DND-41 (cell line): Measurements from ENCODE around the gene PIGQ.

ENCODE experiments used
- ATAC-seq: fragments of 200-7000 bp; cut with Tn5 transposase; 3 replicates; pipeline ENCODE4 v1.9.1; 2021; ENCODE audit warnings: low read depth; ENCODE audit not compliant: insufficient read depth
- DNase-seq: peaks from one replicate; pipeline ENCODE4 v3.0.0-alpha.2; 2020
- H2AFZ ChIP-seq: 2 replicates; pipeline ENCODE4 v1.6.0; 2012; ENCODE audit warnings: low read depth, low read length
- H3K27ac ChIP-seq: 2 replicates; pipeline ENCODE4 v1.5.1; 2012; ENCODE audit warnings: low read length, inconsistent platforms
- H3K27me3 ChIP-seq: fragments of 200-600 bp; sonication (generic); 2 replicates; pipeline ENCODE4 v1.6.0; 2012; ENCODE audit warnings: low read length, mild to moderate bottlenecking, inconsistent platforms; ENCODE audit not compliant: insufficient read depth, poor library complexity
- H3K36me3 ChIP-seq: 2 replicates; pipeline ENCODE4 v1.5.1; 2012; ENCODE audit warnings: low read length, inconsistent platforms; ENCODE audit not compliant: insufficient read depth
- H3K4me1 ChIP-seq: 2 replicates; pipeline ENCODE4 v1.5.1; 2012; ENCODE audit warnings: mild to moderate bottlenecking, low read length; ENCODE audit not compliant: insufficient read depth
- H3K4me2 ChIP-seq: 2 replicates; pipeline ENCODE4 v1.6.0; 2012; ENCODE audit warnings: mild to moderate bottlenecking, moderate library complexity, low read length, inconsistent platforms; ENCODE audit not compliant: insufficient read depth
- H3K4me3 ChIP-seq, 2 experiments: fragments of 200-600 bp in 1 of 2; shearing (Covaris generic) in 1 of 2; 2 replicates each; pipeline ENCODE4 v1.5.1; 2012 to 2016; ENCODE audit warnings: inconsistent platforms in 2 of 2, low read length in 2 of 2, mild to moderate bottlenecking in 2 of 2, low read depth in 1 of 2, moderate library complexity in 1 of 2
- H3K79me2 ChIP-seq: 2 replicates; pipeline ENCODE4 v1.6.0; 2012; ENCODE audit warnings: low read length, inconsistent platforms; ENCODE audit not compliant: insufficient read depth
- H3K9ac ChIP-seq: 2 replicates; pipeline ENCODE4 v1.6.0; 2012; ENCODE audit warnings: low read depth, mild to moderate bottlenecking, inconsistent platforms, low read length, moderate library complexity
- H3K9me3 ChIP-seq: 2 replicates; pipeline ENCODE4 v1.5.1; 2012; ENCODE audit warnings: low read length, moderate library complexity, mild to moderate bottlenecking, inconsistent platforms; ENCODE audit not compliant: insufficient read depth, severe bottlenecking
- H4K20me1 ChIP-seq: 2 replicates; pipeline ENCODE4 v1.6.0; 2012; ENCODE audit warnings: low read length; ENCODE audit not compliant: insufficient read depth
- CTCF ChIP-seq: IDR thresholded peaks from 2 replicates; pipeline ENCODE4 v1.5.1; 2012; ENCODE audit warnings: borderline replicate concordance, low read length, moderate library complexity, mild to moderate bottlenecking; ENCODE audit not compliant: poor library complexity, severe bottlenecking; ENCODE audit errors: extremely low read depth
- EZH2 ChIP-seq: IDR thresholded peaks from 3 replicates; pipeline ENCODE4 v1.6.1; 2012; ENCODE audit warnings: borderline replicate concordance, low read depth, mild to moderate bottlenecking, moderate library complexity, low read length, inconsistent platforms; ENCODE audit not compliant: severe bottlenecking

The PIGQ gene

GRCh38 chr16:608019-608418 is 38.3 kb downstream of the PIGQ start:
- DNase-seq = no peak
- H3K36me3 ChIP-seq = no peaks in the 10 kb centered on the region; the same call in 1 of the 2 replicates
- H3K4me1 ChIP-seq = no peaks in the 10 kb centered on the region
- no peaks in the 10 kb centered on the region for H3K9me3 ChIP-seq
- H3K4me2 ChIP-seq = no peak overlapping the region
- no peak overlapping the region for H3K27ac ChIP-seq
- ATAC-seq = no peak
- no peak overlapping the region for H3K9ac ChIP-seq
- no peak overlapping the region for H3K4me3 ChIP-seq
- no peak overlapping the region for H2AFZ ChIP-seq
- peaks cover 15% of the 10 kb centered on the region; the same call in 1 of the 2 replicates for H4K20me1 ChIP-seq
- TF ChIP-seq CTCF = no peak
- no peak for TF ChIP-seq EZH2
- H3K79me2 ChIP-seq = peaks cover 34% of the 10 kb centered on the region
- H3K27me3 ChIP-seq = no peaks in the 10 kb centered on the region

DNA sequence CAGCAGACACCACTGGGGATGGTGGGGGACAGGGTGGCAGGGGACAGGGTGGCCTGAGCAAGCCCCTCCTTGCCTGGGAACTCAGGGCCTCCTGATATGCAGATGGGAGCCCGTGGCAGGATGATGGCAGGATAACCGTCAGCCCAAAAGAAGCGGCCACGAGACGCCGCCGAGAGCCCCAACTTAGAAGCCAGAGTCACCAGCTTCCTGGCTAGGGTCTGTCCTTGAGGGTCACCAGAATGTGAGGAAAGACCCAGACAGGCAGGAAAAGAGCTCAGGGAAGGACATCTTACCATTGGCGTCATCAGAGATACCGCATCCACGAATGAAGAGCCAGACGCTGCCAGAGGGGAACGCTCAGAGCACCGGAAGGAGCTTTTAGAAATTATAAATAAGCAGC is 39.5 kb downstream of the PIGQ start:
- TF ChIP-seq EZH2 (no peak), CTCF (no peak)
- Histone ChIP-seq H3K4me3 (no peak overlapping the region), H3K27ac (no peak overlapping the region), H3K27me3 (no peaks in the 10 kb centered on the region), H3K9ac (no peak overlapping the region), H3K36me3 (no peaks in the 10 kb centered on the region; the same call in 1 of the 2 replicates), H3K79me2 (peaks cover 37% of the 10 kb centered on the region), H3K4me1 (no peaks in the 10 kb centered on the region), H4K20me1 (peaks cover 15% of the 10 kb centered on the region; the same call in 1 of the 2 replicates), H2AFZ (no peak overlapping the region), H3K9me3 (no peaks in the 10 kb centered on the region), H3K4me2 (no peak overlapping the region)
- DNase-seq = no peak
- no peak for ATAC-seq

GRCh38 chr16:609984-610383 is 40.2 kb downstream of the PIGQ start:
- H3K79me2 ChIP-seq = peaks cover 34% of the 10 kb centered on the region
- no peak overlapping the region for H3K4me2 ChIP-seq
- H2AFZ ChIP-seq = no peak overlapping the region
- no peak overlapping the region for H3K9ac ChIP-seq
- no peak for DNase-seq
- H3K27me3 ChIP-seq = no peaks in the 10 kb centered on the region
- H3K9me3 ChIP-seq = no peaks in the 10 kb centered on the region
- no peak overlapping the region for H3K4me3 ChIP-seq
- H3K4me1 ChIP-seq = no peaks in the 10 kb centered on the region
- peaks cover 15% of the 10 kb centered on the region; the same call in 1 of the 2 replicates for H4K20me1 ChIP-seq
- no peak overlapping the region for H3K27ac ChIP-seq
- no peak for TF ChIP-seq EZH2
- TF ChIP-seq CTCF = no peak
- ATAC-seq = no peak
- no peaks in the 10 kb centered on the region; the same call in 1 of the 2 replicates for H3K36me3 ChIP-seq
